Liver (tissue), 9 donors: ENCODE data around the gene LMAN2. TPM values are rescaled to one million over a fixed set of nuclear protein-coding genes. Genes with fewer than 3 reads are reported as not detected.

Experiments
- DNase-seq: peaks from one replicate; pipeline ENCODE4 v3.0.0-alpha.2; 2017; ENCODE audit warnings: low spot score
- H3K27ac ChIP-seq, 2 donors: one replicate each; pipeline ENCODE4 v1.7.0; 2013; ENCODE audit warnings: inconsistent platforms in 2 of 2, low read length in 2 of 2, control low read depth in 1 of 2, low read depth in 1 of 2, mild to moderate bottlenecking in 1 of 2
- H3K27me3 ChIP-seq, 4 donors: one replicate each; pipeline versions ENCODE4 v1.6.1 to v1.7.0; 2013; ENCODE audit warnings: low read length in 3 of 4, inconsistent platforms in 1 of 4, mild to moderate bottlenecking in 1 of 4, moderate library complexity in 1 of 4; ENCODE audit not compliant: control insufficient read depth in 4 of 4, insufficient read depth in 4 of 4
- H3K36me3 ChIP-seq, 4 donors: one replicate each; pipeline versions ENCODE4 v1.6.1 to v1.7.0; 2013; ENCODE audit warnings: low read length in 3 of 4, mild to moderate bottlenecking in 3 of 4, low read depth in 1 of 4, moderate library complexity in 1 of 4; ENCODE audit not compliant: control insufficient read depth in 4 of 4, insufficient read depth in 3 of 4
- H3K4me1 ChIP-seq, 4 donors: one replicate each; pipeline versions ENCODE4 v1.6.1 to v1.7.0; 2013; ENCODE audit warnings: low read length in 3 of 4, mild to moderate bottlenecking in 3 of 4, moderate library complexity in 1 of 4; ENCODE audit not compliant: control insufficient read depth in 4 of 4, insufficient read depth in 4 of 4
- H3K4me3 ChIP-seq, 3 donors: one replicate each; pipeline versions ENCODE4 v1.6.1 to v1.7.0; 2013; ENCODE audit warnings: low read length in 3 of 3, control low read depth in 1 of 3, low read depth in 1 of 3, mild to moderate bottlenecking in 1 of 3
- H3K9ac ChIP-seq, 2 donors: one replicate each; pipeline ENCODE4 v1.7.0; 2013; ENCODE audit warnings: low read length in 2 of 2, mild to moderate bottlenecking in 2 of 2, moderate library complexity in 2 of 2, control low read depth in 1 of 2, low read depth in 1 of 2
- H3K9me3 ChIP-seq, 4 donors: one replicate each; pipeline versions ENCODE4 v1.6.1 to v1.7.0; 2013; ENCODE audit warnings: low read length in 3 of 4; ENCODE audit not compliant: control insufficient read depth in 4 of 4
- EGR1 ChIP-seq, 2 donors: IDR thresholded peaks; 2 replicates each; pipeline ENCODE4 v1.6.1; 2016 to 2018; ENCODE audit warnings: antibody characterized with exemption in 2 of 2, low read depth in 2 of 2
- FOXA1 ChIP-seq: IDR thresholded peaks from 2 replicates; pipeline ENCODE4 v1.6.1; 2016; ENCODE audit warnings: antibody characterized with exemption
- FOXA2 ChIP-seq: IDR thresholded peaks from 2 replicates; pipeline ENCODE4 v1.6.1; 2016; ENCODE audit warnings: antibody characterized with exemption
- GABPA ChIP-seq, 2 donors: IDR thresholded peaks in 1 of 2; conservative IDR thresholded peaks in 1 of 2; 2 replicates each; pipeline ENCODE4 v1.6.1; 2016; ENCODE audit warnings: antibody characterized with exemption in 2 of 2, mild to moderate bottlenecking in 1 of 2, moderate library complexity in 1 of 2
- HNF4A ChIP-seq, 2 donors: conservative IDR thresholded peaks; 2 replicates each; pipeline ENCODE4 v1.6.1; 2016; ENCODE audit warnings: antibody characterized with exemption in 2 of 2, mild to moderate bottlenecking in 2 of 2
- HNF4G ChIP-seq: IDR thresholded peaks from 2 replicates; pipeline ENCODE4 v1.6.1; 2016; ENCODE audit warnings: antibody characterized with exemption
- JUND ChIP-seq, 2 donors: IDR thresholded peaks; 2 replicates each; pipeline ENCODE4 v1.6.1; 2016; ENCODE audit warnings: antibody characterized with exemption in 2 of 2
- NR2F2 ChIP-seq: IDR thresholded peaks from 2 replicates; pipeline ENCODE4 v1.6.1; 2016; ENCODE audit warnings: antibody characterized with exemption
- RAD21 ChIP-seq, 2 donors: IDR thresholded peaks; 2 replicates each; pipeline ENCODE4 v1.6.1; 2016; ENCODE audit warnings: antibody characterized with exemption in 2 of 2, mild to moderate bottlenecking in 2 of 2
- SP1 ChIP-seq: IDR thresholded peaks from 2 replicates; pipeline ENCODE4 v1.6.1; 2018; ENCODE audit warnings: antibody characterized with exemption, mild to moderate bottlenecking
- YY1 ChIP-seq: IDR thresholded peaks from 2 replicates; pipeline ENCODE4 v1.6.1; 2016; ENCODE audit warnings: antibody characterized with exemption, mild to moderate bottlenecking
- ZBTB33 ChIP-seq: IDR thresholded peaks from 2 replicates; pipeline ENCODE4 v1.6.1; 2016; ENCODE audit warnings: antibody characterized with exemption
- WGBS: extraction: QIAGEN DNeasy Blood & Tissue Kit; methylation state at CpG from one replicate; pipeline ENCODE4 v1.1.7; 2013; 5-methylcytosine and 5-hydroxymethylcytosine counted together
- polyA plus RNA-seq, 2 donors: library from polyadenylated mRNA; stranded (reverse) in 1 of 2; unstranded in 1 of 2; fragments of 200-250 nt in 1 of 2; fragments of >200 nt in 1 of 2; fragmentation: Nextera tagmentation in 1 of 2; extraction: Ambion mirVana in 1 of 2; gene quantifications; one replicate each; pipeline versions ENCODE4 v1.2.1 to v1.2.3, GENCODE V29; 2013 to 2015
- total RNA-seq, 2 donors: library from RNA; depleted of rRNA; stranded (reverse); fragments of >200 nt; gene quantifications; one replicate each; pipeline ENCODE4 v1.2.3, GENCODE V29; 2014
- TF ChIP-seq, protein P1 (sequence below): IDR thresholded peaks from 2 replicates; pipeline ENCODE4 v1.6.1; 2016; ENCODE audit warnings: antibody characterized with exemption, mild to moderate bottlenecking
- TF ChIP-seq, protein P2 (sequence below): fragments of 150-350 bp; IDR thresholded peaks from 2 replicates; pipeline ENCODE4 v1.5.1; 2017; ENCODE audit warnings: improper control_type of control experiment, low read depth, low read length; ENCODE audit not compliant: missing input control
- TF ChIP-seq, protein P3 (sequence below): IDR thresholded peaks from 2 replicates; pipeline ENCODE4 v1.6.1; 2016; ENCODE audit warnings: antibody characterized with exemption
- TF ChIP-seq, protein P4 (sequence below): IDR thresholded peaks from 2 replicates; pipeline ENCODE4 v1.6.1; 2016; ENCODE audit warnings: antibody characterized with exemption
- donor health status: healthy.
- donor health status: healthy.
- donor health status: healthy.
- donor health status: healthy.
- donor health status: healthy.

LMAN2 gene
- total and polyA plus RNA-seq, 4 donors, result 243 to 478 (median 364) TPM

- Histone ChIP-seq H3K9ac (peak overlapping the region in 1 of 2 donors; percentile 31), H3K27me3 (no peaks in the 10 kb centered on the region), H3K27ac (peak overlapping the region; percentile 84 to 89), H3K4me3 (no peak overlapping the region), H3K4me1 (peaks cover 13 to 42% (median 30%) of the 10 kb centered on the region in 4 donors), H3K9me3 (no peaks in the 10 kb centered on the region), H3K36me3 (peaks cover 1 to 9% (median 6%) of the 10 kb centered on the region in 4 donors)
- DNase-seq, result no peak
- TF ChIP-seq SP1 (no peak), ZBTB33 (no peak), HNF4G (no peak), FOXA2 (no peak), RAD21 (IDR thresholded peaks at IDR 0.05) (no peak), HNF4A (conservative IDR thresholded peaks at IDR 0.05) (no peak), GABPA (IDR thresholded peaks at IDR 0.05 in 1 of 2, conservative IDR thresholded peaks at IDR 0.05 in 1 of 2) (no peak), FOXA1 (no peak), EGR1 (IDR thresholded peaks at IDR 0.05; ENCODE audit: low read depth in 2 of 2) (no peak)
- TF ChIP-seq, protein P1, sequence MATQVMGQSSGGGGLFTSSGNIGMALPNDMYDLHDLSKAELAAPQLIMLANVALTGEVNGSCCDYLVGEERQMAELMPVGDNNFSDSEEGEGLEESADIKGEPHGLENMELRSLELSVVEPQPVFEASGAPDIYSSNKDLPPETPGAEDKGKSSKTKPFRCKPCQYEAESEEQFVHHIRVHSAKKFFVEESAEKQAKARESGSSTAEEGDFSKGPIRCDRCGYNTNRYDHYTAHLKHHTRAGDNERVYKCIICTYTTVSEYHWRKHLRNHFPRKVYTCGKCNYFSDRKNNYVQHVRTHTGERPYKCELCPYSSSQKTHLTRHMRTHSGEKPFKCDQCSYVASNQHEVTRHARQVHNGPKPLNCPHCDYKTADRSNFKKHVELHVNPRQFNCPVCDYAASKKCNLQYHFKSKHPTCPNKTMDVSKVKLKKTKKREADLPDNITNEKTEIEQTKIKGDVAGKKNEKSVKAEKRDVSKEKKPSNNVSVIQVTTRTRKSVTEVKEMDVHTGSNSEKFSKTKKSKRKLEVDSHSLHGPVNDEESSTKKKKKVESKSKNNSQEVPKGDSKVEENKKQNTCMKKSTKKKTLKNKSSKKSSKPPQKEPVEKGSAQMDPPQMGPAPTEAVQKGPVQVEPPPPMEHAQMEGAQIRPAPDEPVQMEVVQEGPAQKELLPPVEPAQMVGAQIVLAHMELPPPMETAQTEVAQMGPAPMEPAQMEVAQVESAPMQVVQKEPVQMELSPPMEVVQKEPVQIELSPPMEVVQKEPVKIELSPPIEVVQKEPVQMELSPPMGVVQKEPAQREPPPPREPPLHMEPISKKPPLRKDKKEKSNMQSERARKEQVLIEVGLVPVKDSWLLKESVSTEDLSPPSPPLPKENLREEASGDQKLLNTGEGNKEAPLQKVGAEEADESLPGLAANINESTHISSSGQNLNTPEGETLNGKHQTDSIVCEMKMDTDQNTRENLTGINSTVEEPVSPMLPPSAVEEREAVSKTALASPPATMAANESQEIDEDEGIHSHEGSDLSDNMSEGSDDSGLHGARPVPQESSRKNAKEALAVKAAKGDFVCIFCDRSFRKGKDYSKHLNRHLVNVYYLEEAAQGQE, result no peak
- TF ChIP-seq, protein P2, sequence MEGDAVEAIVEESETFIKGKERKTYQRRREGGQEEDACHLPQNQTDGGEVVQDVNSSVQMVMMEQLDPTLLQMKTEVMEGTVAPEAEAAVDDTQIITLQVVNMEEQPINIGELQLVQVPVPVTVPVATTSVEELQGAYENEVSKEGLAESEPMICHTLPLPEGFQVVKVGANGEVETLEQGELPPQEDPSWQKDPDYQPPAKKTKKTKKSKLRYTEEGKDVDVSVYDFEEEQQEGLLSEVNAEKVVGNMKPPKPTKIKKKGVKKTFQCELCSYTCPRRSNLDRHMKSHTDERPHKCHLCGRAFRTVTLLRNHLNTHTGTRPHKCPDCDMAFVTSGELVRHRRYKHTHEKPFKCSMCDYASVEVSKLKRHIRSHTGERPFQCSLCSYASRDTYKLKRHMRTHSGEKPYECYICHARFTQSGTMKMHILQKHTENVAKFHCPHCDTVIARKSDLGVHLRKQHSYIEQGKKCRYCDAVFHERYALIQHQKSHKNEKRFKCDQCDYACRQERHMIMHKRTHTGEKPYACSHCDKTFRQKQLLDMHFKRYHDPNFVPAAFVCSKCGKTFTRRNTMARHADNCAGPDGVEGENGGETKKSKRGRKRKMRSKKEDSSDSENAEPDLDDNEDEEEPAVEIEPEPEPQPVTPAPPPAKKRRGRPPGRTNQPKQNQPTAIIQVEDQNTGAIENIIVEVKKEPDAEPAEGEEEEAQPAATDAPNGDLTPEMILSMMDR, result no peak
- TF ChIP-seq, protein P3, sequence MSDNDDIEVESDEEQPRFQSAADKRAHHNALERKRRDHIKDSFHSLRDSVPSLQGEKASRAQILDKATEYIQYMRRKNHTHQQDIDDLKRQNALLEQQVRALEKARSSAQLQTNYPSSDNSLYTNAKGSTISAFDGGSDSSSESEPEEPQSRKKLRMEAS, result no peak
- 93% methylated on average over 2 of the region's 2 CpGs for WGBS
Observed at GRCh38 chr5:177300951-177301350, 50.5 kb downstream of the LMAN2 start.

GRCh38 chr5:177300236-177300880, 51.1 kb downstream of the LMAN2 start:
- H3K9me3 ChIP-seq, result no peaks in the 10 kb centered on the region
- WGBS, result 56% methylated on average over 4 of the region's 4 CpGs
- H3K9ac ChIP-seq, result no peak overlapping the region
- no peak overlapping the region for H3K4me3 ChIP-seq
- H3K27me3 ChIP-seq, result no peaks in the 10 kb centered on the region
- peaks cover 13 to 37% (median 29%) of the 10 kb centered on the region in 4 donors for H3K4me1 ChIP-seq
- TF ChIP-seq, protein P2, result no peak
- no peak for TF ChIP-seq JUND (IDR thresholded peaks at IDR 0.05)
- peak; percentile 35 for TF ChIP-seq SP1
- TF ChIP-seq YY1, result peak; percentile 17
- TF ChIP-seq, protein P3, result peak; percentile 58
- TF ChIP-seq NR2F2, result no peak
- TF ChIP-seq, protein P4, sequence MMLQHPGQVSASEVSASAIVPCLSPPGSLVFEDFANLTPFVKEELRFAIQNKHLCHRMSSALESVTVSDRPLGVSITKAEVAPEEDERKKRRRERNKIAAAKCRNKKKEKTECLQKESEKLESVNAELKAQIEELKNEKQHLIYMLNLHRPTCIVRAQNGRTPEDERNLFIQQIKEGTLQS, result no peak
- TF ChIP-seq RAD21 (IDR thresholded peaks at IDR 0.05), result peak in 1 of 2 donors; percentile 11
- TF ChIP-seq FOXA1, result no peak
- peaks cover 0 to 10% (median 7%) of the 10 kb centered on the region in 4 donors for H3K36me3 ChIP-seq
- no peak for DNase-seq
- peak overlapping the region; percentile 84 to 89 for H3K27ac ChIP-seq
